Kidney glomerular epithelial cell (primary cell): Measurements from ENCODE around the gene MAST4.
"Not testable (repeated sequence)": the region's sequence is repeated elsewhere in the genome, so short reads cannot be mapped to it uniquely, and the experiment has no call there.

Experiments
- DNase-seq: peaks from one replicate; lab custom pipeline; 2025; lab: John Stamatoyannopoulos, UW

MAST4 gene

DNA sequence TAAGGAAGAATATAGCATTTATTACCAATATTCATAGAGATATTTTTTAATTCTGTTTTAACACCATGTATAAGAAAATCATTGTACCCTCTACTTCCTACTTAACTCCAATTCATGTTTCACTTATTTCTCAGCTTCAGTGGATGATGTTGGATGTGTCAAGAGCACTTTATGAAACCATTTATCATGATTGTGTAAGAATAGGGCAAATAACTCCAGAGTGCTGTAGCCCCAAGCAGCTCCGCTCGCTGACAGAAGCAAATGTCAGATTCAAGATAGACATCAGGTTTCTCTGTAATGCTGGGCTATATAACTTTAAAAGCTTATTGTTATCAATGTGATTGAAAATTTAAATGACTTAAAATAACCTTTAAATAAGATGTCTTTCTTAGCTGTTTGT is 50.4 kb downstream of the MAST4 start:
- no peak for DNase-seq

- no peak for DNase-seq
Measured at GRCh38 chr5:66647146-66647856, 51.1 kb downstream of the MAST4 start.

DNA sequence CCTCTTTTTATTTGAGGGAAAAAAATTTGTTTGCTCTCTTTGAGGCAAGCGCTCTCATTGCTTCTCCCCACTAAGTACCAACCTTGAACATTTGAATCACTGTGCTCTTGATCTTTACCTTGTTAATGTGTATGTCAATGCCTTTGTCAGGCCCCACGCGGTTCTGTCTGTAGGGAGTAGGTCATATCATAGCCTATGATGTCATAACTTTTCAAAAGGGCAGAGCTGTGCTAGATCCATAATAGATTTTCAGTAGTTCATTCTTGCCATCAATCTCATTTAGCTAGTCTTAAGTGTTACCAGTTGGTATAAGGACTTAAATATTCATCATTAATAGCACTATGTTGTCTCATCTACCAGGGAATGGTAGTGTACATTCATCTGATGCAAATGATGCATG is 56.6 kb downstream of the MAST4 start:
- DNase-seq = no peak

GRCh38 chr5:66653325-66653724 is 57.1 kb downstream of the MAST4 start:
- DNase-seq = no peak

DNA sequence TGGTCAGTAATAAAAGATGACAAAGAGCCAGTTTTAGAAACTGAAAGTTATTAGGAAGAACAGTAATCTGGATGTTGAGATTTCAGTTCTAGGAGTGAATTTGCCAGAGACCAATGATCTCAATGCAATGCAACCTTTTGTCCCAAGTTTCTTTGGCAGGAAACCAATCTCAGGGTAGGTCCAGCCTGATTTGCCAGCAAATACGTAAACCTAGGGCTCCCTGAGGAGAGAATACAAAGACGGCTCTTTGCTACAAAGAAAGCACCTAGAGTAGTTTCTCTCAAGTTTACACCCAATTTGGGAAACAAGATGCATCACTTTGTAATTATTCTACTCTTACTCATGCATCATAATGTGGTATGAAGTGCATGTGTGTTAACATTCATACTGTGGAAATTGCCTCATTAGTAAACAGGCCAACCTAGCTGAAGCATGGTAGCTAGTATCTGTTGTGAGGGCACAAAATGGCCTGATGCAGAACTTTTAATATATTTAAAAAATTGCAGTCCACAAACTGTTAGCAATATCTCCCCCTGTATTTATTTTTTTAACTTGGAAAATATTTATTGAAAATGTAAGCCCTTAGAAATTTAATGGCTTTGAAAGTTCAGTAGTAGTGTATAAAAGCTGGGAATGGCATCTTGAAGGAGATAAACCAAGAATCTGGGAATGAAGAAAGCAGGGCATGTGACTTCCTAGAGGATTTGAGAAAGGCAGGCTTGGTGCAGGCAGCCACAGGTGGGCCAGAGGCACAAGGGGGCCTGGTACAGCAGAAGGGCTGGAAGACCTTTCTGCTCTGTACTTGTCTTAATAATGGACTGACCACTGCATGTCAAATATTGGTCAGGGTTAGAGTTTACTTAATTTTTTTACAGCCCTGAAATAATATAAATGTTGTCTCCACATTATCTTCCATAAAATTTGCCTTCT is 59.5 kb downstream of the MAST4 start:
- no peak for DNase-seq

DNA sequence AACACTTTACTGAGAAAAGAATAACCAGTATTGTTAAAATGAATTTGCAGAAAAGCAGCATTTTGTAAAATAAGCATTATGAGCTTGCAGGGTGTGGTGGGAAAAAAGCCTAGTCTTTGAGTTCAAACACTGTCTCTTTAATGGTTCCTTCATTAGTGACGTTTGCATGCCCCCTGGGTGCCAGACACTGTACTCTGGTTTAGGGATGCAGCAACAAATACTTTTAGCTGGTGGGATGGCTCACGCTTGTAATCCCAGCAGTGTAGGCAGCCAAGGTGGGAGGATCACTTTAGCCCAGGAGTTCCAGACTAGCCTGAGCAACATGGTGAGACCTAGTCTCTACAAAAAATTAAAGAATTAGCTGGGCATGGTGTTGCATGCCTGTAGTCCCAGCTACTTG is 62.3 kb downstream of the MAST4 start:
- DNase-seq = no peak

DNA sequence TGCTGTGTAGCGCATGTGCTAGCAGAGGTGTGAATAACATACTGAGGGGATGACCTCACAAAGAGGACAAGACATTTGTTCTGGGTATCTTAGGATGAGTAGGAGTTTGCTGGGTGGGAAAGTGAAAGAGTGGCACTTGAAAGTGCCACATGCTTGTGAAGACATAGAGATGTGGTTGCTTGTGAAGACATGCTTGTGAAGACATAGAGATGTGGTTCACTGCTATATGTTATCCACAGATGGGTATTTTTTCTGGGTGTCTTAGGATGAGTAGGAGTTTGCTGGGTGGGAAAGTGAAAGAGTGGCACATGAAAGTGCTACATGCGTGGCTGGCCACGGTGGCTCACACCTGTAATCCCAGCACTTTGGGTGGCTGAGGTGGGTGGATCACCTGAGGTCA is 63.6 kb downstream of the MAST4 start:
- DNase-seq = no peak

GRCh38 chr5:66660396-66660795 is 64.2 kb downstream of the MAST4 start:
- DNase-seq = no peak

DNA sequence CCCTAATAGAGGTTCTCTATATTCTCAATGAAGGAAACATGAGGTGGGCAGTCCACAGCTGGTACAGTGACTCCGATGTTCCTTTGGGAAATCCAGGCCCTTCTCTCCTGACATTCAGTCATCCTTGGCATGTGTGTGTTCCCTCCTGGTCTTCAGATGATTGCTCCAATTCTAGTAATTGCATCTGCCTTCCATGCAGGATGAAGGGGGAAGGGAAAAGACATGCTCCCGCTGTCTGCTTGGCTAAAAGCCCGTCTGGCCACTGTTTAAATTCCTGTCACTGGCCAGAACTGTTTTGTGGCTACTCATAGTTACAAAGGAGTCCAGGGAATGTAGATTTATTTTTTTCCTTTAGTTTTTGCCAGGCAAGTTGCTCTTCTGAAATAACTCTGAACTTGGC is 65.0 kb downstream of the MAST4 start:
- no peak for DNase-seq

DNA sequence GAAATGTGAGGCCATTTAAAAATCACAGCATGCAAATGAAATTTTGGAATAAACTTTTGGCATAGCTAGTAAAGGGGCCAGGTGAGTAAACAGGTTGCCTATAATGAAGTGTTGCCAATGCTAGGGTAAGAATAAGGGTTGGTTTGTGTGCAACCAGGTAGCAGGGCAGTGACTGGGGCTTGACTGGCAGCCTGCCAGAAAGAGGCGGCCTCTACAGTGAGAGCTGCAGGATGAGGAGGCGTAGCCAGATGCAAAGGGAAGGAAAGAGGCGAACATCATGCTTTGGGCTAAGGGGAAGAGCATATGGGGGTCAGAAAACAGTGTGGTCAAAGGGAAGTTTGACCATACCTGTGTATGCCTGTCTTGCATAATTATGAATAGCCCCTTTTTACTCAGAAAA is 70.6 kb downstream of the MAST4 start:
- DNase-seq = no peak

DNA sequence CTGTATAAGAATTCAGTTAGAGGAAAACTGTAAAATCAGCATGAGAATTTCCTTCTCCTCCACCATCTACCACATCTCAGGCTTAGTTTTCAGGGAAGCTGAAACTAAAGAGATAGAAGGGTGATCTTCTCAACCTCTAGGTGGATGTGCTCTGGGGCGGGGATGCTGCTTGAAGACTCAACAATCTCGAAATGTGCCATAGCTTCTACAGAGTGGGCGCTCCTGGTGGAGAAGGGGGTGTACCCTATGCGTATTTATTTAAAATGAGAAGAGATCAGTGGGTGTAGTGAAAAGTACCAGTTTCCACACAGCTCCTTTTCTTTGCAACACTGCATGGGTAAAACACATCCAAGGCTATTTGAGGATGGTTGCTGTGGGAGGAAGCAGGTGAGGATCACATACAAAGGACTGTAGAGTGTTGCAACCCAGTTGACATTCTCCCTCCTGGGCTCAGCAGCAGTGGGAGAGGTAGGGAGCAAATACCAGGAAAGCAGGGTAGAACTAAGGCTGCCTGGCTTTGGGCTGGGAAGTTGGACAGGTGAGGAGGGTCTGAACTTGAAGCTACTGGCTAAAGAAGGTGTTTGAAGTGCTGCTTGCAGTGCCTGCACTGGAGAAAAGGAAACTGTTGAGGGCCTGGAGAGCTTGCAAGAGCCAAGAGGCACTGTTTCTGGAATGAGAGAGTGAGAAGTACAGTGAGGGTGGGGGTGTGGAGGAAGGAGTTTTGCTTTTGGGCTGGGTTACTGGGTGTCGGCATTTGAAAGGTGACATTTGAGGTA is 73.1 kb downstream of the MAST4 start:
- DNase-seq = no peak

- DNase-seq = no peak
Measured at GRCh38 chr5:66669862-66670195, 73.6 kb downstream of the MAST4 start.

GRCh38 chr5:66671305-66671704 is 75.1 kb downstream of the MAST4 start:
- DNase-seq = no peak

DNA sequence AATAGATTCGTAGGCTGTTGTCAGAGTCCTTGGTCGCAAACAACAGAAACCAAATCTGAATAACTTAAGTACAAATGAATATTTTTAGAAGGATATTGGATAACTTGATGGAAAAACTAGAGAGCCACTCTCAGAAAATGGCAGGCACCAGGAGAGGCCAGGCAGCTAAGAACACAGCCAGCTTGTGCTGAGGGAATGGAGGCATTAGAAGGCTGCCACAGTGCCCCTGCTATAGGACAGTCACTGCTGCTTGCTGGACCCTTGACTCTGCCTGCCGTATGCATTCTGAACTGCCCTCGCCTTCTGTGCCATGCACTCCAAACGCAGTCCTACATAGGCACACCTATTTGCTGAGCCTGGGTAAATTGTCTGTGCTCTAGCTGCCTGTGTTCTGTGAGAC is 78.6 kb downstream of the MAST4 start:
- DNase-seq = no peak

DNA sequence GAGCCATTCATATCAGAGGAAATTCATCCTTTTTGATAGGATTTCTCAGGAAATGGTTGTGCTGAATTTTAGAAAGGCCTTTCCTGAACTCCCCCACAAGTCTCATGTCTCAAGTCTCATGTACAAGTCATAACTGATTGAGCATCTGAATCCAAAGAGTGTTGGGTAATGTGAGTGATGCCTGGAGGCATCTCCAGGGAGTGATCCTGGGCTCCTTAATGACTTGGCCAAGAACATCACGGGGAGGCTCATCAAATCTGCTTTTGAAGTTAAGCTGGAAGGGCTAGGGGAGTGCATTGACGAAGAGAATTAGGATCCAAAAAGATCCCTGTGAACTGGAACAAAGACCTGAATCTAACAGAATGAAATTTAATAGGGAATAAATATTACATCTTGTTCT is 79.2 kb downstream of the MAST4 start:
- DNase-seq = no peak

GRCh38 chr5:66680221-66680620 is 84.0 kb downstream of the MAST4 start:
- no peak for DNase-seq

DNA sequence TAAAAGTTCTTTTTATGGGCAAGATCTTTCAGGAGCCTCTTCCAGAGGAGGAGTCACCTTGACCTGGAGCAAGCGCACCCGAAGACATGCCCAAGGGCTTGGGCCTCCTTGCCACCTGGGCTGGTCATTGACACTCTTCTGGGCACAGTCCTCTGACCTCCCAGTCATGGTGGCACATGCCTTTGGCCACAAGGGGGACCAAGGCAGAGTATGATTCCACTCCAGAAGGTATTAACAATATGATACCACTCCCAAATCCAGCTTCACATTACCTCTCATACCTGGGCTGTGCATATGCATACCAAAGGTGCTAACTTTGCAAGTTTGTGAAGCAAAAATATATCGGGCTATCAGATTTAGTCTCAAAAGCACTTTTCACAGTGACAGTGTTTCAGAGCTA is 84.6 kb downstream of the MAST4 start:
- DNase-seq = no peak

GRCh38 chr5:66684663-66685062 is 88.5 kb downstream of the MAST4 start:
- DNase-seq = no peak

DNA sequence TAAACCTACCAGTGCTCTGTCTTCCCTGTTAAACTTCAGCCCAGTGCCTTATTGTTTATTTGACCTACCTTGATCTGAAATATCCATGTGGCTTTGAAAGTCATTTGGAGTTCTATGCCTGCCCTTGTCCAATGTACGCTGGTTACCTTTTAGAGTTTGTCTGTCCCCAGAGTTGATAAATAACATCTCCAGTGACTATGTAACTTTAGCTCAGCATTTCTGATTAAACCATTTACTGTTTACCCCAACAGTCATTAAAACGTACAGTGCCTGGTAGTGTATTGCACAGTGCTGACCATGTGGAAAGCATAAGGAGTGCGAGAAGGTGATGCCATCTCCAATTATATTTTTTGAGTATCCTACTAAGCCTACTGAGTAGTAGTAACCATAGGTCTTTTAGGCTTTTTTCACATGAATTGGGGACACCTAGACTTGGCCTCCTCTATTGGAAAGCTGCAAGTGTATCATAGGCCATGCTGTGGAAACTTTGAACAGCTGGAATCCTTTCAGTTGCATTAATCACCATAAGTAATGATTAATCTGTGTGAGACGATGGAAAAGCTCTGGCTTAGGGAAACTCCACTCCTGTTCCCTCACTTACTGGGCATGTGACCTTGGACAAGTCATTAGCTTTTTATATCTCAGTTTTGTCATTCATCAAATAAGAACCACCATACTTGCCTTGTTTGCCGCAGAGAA is 93.5 kb downstream of the MAST4 start:
- peak; percentile 3 for DNase-seq

DNA sequence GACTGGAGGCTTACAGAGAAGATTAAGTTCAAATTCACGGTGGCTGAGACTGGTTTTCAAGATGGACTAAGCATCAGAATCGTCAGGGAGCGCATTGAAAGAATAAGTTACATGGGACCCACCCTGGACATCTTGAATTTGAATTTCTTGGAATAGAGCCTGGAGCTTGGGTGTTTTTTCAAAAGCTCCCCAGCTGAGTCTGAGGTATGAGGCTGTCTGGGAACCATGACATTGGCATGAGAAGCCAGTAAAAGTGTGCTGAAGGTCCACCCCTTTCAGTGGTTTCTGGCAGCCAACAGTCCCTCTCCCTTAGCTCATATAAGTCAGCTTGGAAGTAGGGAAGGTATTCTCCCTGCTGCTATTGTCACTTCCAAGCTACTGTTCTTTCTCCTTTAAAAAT is 97.8 kb downstream of the MAST4 start:
- no peak for DNase-seq

GRCh38 chr5:66695840-66696239 is 99.6 kb downstream of the MAST4 start:
- not testable (repeated sequence) for DNase-seq
